Adrenal gland (tissue), 12 donors: ENCODE results near the gene ERAL1. TPM values are rescaled to one million over a fixed set of nuclear protein-coding genes. Genes with fewer than 3 reads are reported as not detected.
"Not testable (repeated sequence)": the region's sequence is repeated elsewhere in the genome, so short reads cannot be mapped to it uniquely, and the experiment has no call there.

ENCODE experiments used
- DNase-seq, 7 donors: peaks; one replicate each; pipeline ENCODE4 v3.0.0-alpha.2; 2019 to 2020
- H3K27ac ChIP-seq, 5 donors: fragments of 200-600 bp; sonication (generic) in 4 of 5; 1 replicate in 3 of 5; 2 replicates in 2 of 5; pipeline versions ENCODE4 v1.5.1 to v1.8.0; 2016 to 2020; ENCODE audit warnings: mild to moderate bottlenecking in 1 of 5
- H3K27me3 ChIP-seq: fragments of 200-600 bp; 2 replicates; pipeline ENCODE4 v1.8.0; 2021
- H3K36me3 ChIP-seq, 2 donors: fragments of 200-600 bp; replicated peaks in 1 of 2; 1 replicate in 1 of 2; 2 replicates in 1 of 2; pipeline versions ENCODE4 v1.5.1 to v1.8.0; 2018 to 2022
- H3K4me1 ChIP-seq, 2 donors: fragments of 200-600 bp; replicated peaks in 1 of 2; 1 replicate in 1 of 2; 2 replicates in 1 of 2; pipeline versions ENCODE4 v1.5.1 to v1.8.0; 2018 to 2021
- H3K4me3 ChIP-seq, 4 donors: fragments of 200-600 bp; sonication (generic) in 3 of 4; one replicate each; pipeline ENCODE4 v1.5.1; 2016 to 2018
- H3K9me3 ChIP-seq, 3 donors: fragments of 200-600 bp; sonication (generic) in 1 of 3; replicated peaks in 1 of 3; 1 replicate in 2 of 3; 2 replicates in 1 of 3; pipeline versions ENCODE4 v1.5.1 to v1.8.0; 2016 to 2021
- CTCF ChIP-seq, 6 experiments: fragments of 450-650 bp in 4 of 6; fragments of 200-600 bp in 2 of 6; sonication (generic) in 1 of 6; IDR thresholded peaks; 1 replicate in 5 of 6; 2 replicates in 1 of 6; pipeline versions ENCODE4 v1.5.1 to v1.8.0; 2016 to 2021; ENCODE audit warnings: antibody characterized with exemption in 6 of 6, mild to moderate bottlenecking in 2 of 6, moderate library complexity in 1 of 6
- POLR2A ChIP-seq, 2 donors: fragments of 450-650 bp; IDR thresholded peaks; one replicate each; pipeline ENCODE4 v1.6.1; 2017; ENCODE audit warnings: antibody characterized with exemption in 2 of 2, mild to moderate bottlenecking in 2 of 2, moderate library complexity in 1 of 2
- WGBS, 4 donors: extraction: QIAGEN DNeasy Blood & Tissue Kit in 2 of 4; methylation state at CpG; one replicate each; pipeline versions ENCODE4 v1.1.5 to v1.1.7; 2013 to 2017; 5-methylcytosine and 5-hydroxymethylcytosine counted together
- intact Hi-C, 2 donors: fragments of 100-400 bp; cut with DNase I; formaldehyde crosslinking; loops; one replicate each; pipeline versions ENCODE4 v1.14.1 to v1.15.0; 2022 to 2023
- polyA plus RNA-seq, 3 donors: library from polyadenylated mRNA; stranded (reverse); fragments of 200-250 nt in 2 of 3; fragments of 350-450 nt in 1 of 3; fragmentation: Illumina TruSeq in 1 of 3; extraction: RNeasy Lipid Tissue Mini Kit (QIAGEN cat#74804) in 1 of 3; gene quantifications; one replicate each; pipeline ENCODE4 v1.2.3, GENCODE V29; 2013 to 2014
- total RNA-seq, 9 donors: library from RNA; depleted of rRNA in 4 of 9; stranded (reverse); fragments of >200 nt in 4 of 9; fragments of 120-200 nt in 1 of 9; fragmentation: NEBNext Ultra II Directional in 1 of 9; extraction: Animal tissue kit (Norgen Biotek cat#: 25700) in 1 of 9; gene quantifications; one replicate each; pipeline versions ENCODE4 v1.1.0 to v1.2.4, GENCODE V29; 2013 to 2023
- donor health status: healthy with polysubstance abuse.
- donor health status: Bipolar disorder and iron deficiency.
- donor health status: DM: yes; HTN: yes; CAD: no.
- donor health status: DM: no; HTN: no; CAD: no.
- donor health status: DM: no; HTN: no; CAD: no.
- donor health status: DM: yes; HTN: yes; CAD: no.

ERAL1 gene
- total and polyA plus RNA-seq, 12 donors: 42.8 to 80.8 (median 55.1) TPM

GRCh38 chr17:28842282-28843012 lies 12.4 kb upstream of the ERAL1 start, which contains the start of gene FAM222B:
Gene FAM222B (minus strand): TSS chr17:28842790. CDS start chr17:28766667, 76,123 bp downstream.
- intact Hi-C loops: loop anchor here in 1 of 2 donors (10.0 kb wide), 1 partner anchor 88 kb away; no protein-coding TSS in a partner anchor
- peak; percentile 75 to 83 (median 80) for DNase-seq
- Histone ChIP-seq H3K9me3 (no peaks in the 10 kb centered on the region), H3K4me1 (peaks cover 5 to 10% of the 10 kb centered on the region in 2 donors), H3K4me3 (peak within 1 kb of the TSS; percentile 21 to 89 (median 56)), H3K27me3 (no peaks in the 10 kb centered on the region), H3K36me3 (no peaks in the 10 kb centered on the region), H3K27ac (peak within 1 kb of the TSS in 3 of 5 donors; percentile 21 to 86 (median 69))
- WGBS, 4 donors: 0 to 2% (median 1%) methylated on average over 19 to 44 of the region's 44 CpGs
- TF ChIP-seq CTCF (IDR thresholded peaks at IDR 0.05): peak in 1 of 6 experiments; percentile 7
- peak; percentile 52 to 77 for TF ChIP-seq POLR2A (IDR thresholded peaks at IDR 0.05)

- TF ChIP-seq POLR2A (IDR thresholded peaks at IDR 0.05) (no peak), CTCF (IDR thresholded peaks at IDR 0.05) (no peak)
- Histone ChIP-seq H3K4me1 (peaks cover 5 to 10% of the 10 kb centered on the region in 2 donors), H3K36me3 (no peaks in the 10 kb centered on the region), H3K27me3 (no peaks in the 10 kb centered on the region), H3K4me3 (no peak overlapping the region), H3K9me3 (no peaks in the 10 kb centered on the region), H3K27ac (no peak overlapping the region)
- intact Hi-C loops: loop anchor here in 1 of 2 donors (10.0 kb wide), 1 partner anchor 89 kb away; no protein-coding TSS in a partner anchor
- WGBS, 4 donors: 91 to 96% (median 93%) methylated on average over 6 of the region's 6 CpGs
- DNase-seq: no peak
Measured at GRCh38 chr17:28843816-28844148, 11.0 kb upstream of the ERAL1 start.

GRCh38 chr17:28846231-28846630 lies 8.6 kb upstream of the ERAL1 start:
- H3K4me3 ChIP-seq: no peak overlapping the region
- H3K27me3 ChIP-seq: no peaks in the 10 kb centered on the region
- peaks cover 5 to 8% of the 10 kb centered on the region in 2 donors for H3K4me1 ChIP-seq
- intact Hi-C loops: loop anchor here in 1 of 2 donors (10.0 kb wide), 1 partner anchor 91 kb away; no protein-coding TSS in a partner anchor
- H3K9me3 ChIP-seq: no peaks in the 10 kb centered on the region
- no peaks in the 10 kb centered on the region for H3K36me3 ChIP-seq
- WGBS, 4 donors: 84 to 92% (median 89%) methylated on average over 10 of the region's 10 CpGs
- TF ChIP-seq CTCF (IDR thresholded peaks at IDR 0.05) (no peak), POLR2A (IDR thresholded peaks at IDR 0.05) (no peak)
- DNase-seq: no peak
- H3K27ac ChIP-seq: no peak overlapping the region

- not testable (repeated sequence) for H3K27me3 ChIP-seq, DNase-seq, H3K9me3 ChIP-seq, H3K27ac ChIP-seq, H3K4me3 ChIP-seq, H3K36me3 ChIP-seq, H3K4me1 ChIP-seq
- intact Hi-C loops: loop anchor here in 1 of 2 donors (10.0 kb wide), 1 partner anchor 92 kb away; no protein-coding TSS in a partner anchor
- WGBS, 4 donors: 89 to 92% (median 90%) methylated on average over 9 of the region's 9 CpGs
Measured at GRCh38 chr17:28846699-28847098, 8.1 kb upstream of the ERAL1 start.
